ENCODE measurements around the gene PIANP.

PIANP gene

GRCh38 chr12:6666211-6666610 is 34.4 kb downstream of the PIANP start:
- no peak for DNase-seq

GRCh38 chr12:6664902-6665301 is 35.7 kb downstream of the PIANP start:
- no peak for DNase-seq

DNA sequence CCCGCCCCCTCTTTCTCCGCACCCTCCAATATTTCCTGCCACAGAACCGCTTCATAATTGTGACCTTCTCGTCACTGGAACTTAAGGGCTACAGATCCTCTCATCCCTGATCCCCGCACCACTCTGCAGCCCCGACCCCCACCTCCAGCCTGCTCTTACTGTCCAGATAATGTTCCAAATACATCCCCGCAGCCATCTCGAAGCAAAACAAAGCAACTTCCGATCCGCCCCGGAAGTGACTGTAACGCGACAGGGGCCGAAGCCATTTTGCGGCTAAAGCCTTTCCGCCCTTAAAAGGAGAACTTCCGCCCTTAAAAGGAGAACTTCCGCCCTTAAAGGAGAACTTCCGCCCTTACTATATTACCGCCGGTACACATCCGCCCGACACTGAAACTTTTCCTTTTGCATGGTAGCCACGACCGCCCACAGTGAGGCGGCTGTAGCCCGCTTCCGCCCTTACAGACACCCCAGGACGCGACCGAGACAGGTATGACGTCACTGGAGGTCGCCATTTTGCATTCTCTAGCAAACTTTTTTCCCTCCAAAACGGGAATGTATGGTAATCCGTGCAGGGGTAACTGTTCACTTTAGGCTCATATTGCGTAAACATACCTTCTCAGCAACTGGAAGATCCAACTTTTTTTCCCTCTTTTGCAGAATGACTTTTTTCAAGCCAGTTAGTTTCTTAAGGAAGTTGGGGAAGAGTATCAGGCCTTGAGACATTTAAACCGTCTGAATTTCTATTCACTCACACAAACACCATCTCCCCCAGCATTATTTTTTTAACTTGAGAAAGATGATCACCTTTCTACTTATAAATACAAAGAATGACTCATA is 37.5 kb downstream of the PIANP start, which contains the start of gene ING4:
Gene ING4, minus strand, starts transcription at position 214 of the 837 bp plus-strand sequence. Its CDS starts 18 bp downstream, at position 196.
- peak; percentile 92 for DNase-seq

DNA sequence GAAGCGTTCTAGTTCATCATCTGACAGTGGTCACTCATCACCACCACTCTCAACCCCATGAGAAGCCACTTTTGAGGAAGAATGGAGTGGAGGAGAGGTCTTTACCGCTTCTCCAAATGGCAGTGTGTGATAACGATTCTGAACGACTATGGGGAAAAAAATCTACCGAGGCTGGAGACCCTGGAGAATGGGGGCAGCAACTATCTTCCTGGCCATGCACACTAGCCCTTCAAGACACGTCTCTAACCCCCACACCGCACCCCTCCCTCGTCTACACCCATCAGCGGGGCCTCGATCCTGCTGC is 38.1 kb downstream of the PIANP start:
- DNase-seq: no peak

DNA sequence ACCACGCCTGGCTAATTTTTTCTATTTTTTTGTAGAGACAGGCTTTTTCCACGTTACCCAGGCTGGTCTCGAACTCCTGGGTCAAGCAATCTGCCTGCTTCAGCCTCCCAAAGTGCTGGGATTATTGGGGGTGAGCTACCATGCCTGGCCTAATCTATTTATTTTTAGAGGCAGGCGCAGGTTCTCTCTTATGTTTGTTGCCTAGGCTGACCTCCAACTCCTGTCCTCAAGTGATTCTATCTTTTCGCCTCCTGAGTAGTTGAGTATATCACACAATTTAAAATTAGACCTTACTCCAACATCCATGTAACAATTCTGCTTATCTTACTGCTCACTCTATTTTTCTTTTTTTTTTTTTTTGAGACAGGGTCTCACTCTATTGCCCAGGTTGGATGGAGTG is 46.6 kb downstream of the PIANP start:
- DNase-seq: no peak

- DNase-seq: no peak
These were observed 47.3 kb downstream of the PIANP start for GRCh38 chr12:6653342-6653741.

DNA sequence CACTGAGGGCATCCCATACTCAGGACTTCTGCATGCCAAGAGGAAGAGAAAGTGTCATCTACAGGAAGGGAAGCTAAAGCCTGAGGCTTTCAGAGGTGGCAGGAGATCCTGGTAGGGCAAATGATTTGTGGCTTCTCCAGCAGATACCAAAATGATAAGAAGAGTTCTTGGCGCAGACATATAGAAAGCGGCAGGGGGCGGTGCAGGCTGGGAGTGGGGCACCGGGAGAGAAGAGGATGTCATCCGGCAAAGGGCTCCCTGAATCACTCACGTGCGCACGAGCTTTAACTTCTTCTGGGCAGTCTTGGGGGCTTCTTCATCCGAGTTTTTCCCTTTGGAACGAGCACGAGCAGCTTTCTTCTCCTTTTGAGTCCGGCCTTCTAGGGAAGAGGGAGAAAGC is 48.2 kb downstream of the PIANP start:
- no peak for DNase-seq

DNA sequence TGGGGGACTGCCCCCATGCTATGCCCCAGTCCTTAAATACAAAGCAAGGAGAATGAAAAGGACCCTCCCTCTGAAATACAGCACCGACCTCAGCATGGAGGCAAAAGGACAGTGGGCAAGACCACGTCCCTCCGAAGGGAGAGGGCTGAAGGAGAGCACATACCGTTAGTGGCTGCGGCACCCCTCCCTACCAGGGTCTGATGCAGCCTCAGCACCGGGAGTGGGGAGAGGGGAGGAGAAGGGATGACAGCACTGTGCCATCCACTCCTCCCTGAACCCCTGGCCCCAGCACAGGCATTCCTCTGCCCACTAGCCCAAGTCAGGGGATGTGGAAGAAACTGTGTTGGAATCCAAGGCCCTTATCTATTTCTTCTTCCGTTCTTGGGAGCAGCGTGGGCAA is 49.8 kb downstream of the PIANP start:
- no peak for DNase-seq

- DNase-seq: no peak
These were observed 53.5 kb downstream of the PIANP start, which contains the start of gene ACRBP for GRCh38 chr12:6647083-6647604. Gene ACRBP, minus strand, starts transcription at chr12:6647432. Its CDS starts 66 bp downstream, at chr12:6647366.

DNA sequence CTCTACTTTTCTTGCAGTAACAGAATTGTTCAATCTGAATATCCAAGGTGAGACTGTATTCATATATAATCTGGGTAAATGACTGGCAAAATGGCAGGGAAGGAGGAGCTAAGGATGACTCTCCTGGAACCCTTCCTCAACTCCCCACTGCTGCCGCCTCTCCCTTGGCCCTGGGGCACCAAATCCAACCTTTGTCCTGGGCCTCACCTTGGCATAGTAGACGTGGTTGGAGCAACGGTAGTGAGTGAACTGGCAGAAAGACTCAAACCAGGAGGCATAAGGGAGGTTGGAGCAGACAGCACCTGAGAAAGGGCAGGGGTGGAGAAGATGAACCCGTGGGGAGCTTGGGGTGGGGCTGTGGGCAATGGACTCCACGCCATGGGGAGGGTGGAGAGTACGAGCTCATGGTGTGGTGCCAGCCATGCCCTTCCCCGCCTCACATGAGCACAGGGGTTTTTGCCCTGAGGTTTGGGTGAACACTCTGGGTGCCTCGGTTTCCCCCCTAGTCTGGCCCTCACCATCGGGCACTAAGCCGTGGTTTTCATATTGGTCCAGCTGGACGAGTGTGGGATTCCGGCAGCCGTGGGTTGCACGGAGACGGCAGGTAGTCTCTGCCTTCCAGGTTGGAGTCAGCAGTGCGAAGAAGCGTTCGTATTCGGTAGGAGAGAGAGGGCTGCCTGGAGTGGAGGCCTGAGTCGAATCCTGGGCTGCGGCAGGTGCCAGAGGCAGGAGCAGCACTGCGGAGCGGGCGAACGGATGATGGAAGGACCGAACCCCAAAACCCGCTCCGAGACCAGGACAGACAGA is 54.1 kb downstream of the PIANP start:
- DNase-seq: no peak

GRCh38 chr12:6644903-6645302 is 55.7 kb downstream of the PIANP start:
- DNase-seq: no peak

DNA sequence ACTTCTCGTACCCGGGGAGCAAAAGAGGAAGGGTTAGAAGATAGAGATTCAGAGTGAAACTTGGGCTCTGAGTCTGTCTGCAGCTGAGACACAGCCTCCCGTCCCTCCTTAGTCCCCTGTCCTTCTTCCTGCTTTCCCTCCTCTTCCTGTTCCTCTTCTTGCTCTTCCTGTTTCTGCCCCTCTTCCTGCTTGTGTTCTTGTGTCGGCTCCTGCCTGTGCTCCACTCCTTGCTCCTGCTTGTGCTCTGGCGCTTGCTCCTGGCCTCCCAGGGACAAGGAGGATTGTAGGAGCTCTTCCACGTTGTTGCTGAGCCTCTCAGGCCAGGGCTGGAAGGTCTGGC is 56.4 kb downstream of the PIANP start:
- no peak for DNase-seq
